ENCODE data around the gene RNU6-1. TPM values are rescaled to one million over a fixed set of nuclear protein-coding genes. Genes with fewer than 3 reads are reported as not detected.

Gene RNU6-1
- total RNA-seq, 1 donor from 2014 or later: not detected

DNA sequence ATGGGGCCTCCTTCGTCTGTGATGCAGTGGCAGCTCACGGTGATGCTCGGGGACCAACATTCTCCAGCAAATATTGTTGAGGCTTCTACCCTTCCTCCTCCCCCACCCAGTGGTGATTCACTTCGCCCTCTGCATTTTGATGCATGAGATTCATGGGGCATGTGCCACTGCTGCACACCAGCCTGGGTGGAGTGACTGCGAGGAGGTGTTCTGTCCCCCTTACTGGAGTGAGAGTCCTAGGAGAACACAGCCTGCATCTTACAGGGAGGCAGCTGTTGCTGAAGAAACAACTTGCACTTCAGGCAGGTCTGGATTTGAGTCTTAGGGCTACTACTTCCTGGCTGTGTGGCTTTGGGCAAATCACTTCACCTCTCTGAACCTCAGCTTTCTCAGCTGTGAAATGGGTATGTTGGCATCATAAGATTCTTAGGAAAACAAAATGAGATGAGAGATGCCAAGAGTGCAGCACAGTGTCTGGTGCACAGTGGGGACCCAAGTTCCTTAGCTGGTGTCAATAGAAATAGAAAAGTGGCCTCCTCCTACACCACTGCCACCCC, 24.7 kb downstream of the RNU6-1 start:
- H3K4me1 ChIP-seq: peaks cover 11% of the 10 kb centered on the region
- TF ChIP-seq EZH2 (IDR thresholded peaks at IDR 0.05) (no peak), EZH2phosphoT487 (IDR thresholded peaks at IDR 0.05) (no peak)
- TF ChIP-seq, protein P1, sequence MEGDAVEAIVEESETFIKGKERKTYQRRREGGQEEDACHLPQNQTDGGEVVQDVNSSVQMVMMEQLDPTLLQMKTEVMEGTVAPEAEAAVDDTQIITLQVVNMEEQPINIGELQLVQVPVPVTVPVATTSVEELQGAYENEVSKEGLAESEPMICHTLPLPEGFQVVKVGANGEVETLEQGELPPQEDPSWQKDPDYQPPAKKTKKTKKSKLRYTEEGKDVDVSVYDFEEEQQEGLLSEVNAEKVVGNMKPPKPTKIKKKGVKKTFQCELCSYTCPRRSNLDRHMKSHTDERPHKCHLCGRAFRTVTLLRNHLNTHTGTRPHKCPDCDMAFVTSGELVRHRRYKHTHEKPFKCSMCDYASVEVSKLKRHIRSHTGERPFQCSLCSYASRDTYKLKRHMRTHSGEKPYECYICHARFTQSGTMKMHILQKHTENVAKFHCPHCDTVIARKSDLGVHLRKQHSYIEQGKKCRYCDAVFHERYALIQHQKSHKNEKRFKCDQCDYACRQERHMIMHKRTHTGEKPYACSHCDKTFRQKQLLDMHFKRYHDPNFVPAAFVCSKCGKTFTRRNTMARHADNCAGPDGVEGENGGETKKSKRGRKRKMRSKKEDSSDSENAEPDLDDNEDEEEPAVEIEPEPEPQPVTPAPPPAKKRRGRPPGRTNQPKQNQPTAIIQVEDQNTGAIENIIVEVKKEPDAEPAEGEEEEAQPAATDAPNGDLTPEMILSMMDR (IDR thresholded peaks at IDR 0.05): no peak
- H3F3A ChIP-seq (ENCODE audit: low read depth): peaks cover 8% of the 10 kb centered on the region
- Mint-ChIP-seq H3K9me3 (peaks cover 17% of the 10 kb centered on the region), H3K27ac (no peak overlapping the region), H3K27me3 (ENCODE audit: insufficient read depth, low read depth) (peaks cover 36% of the 10 kb centered on the region), H3K36me3 (no peaks in the 10 kb centered on the region), H3K4me3 (no peak overlapping the region), H3K4me1 (peaks cover 18% of the 10 kb centered on the region)
- H3K4me3 ChIP-seq: no peak overlapping the region
- H2AFZ ChIP-seq (replicated peaks): no peak overlapping the region
- peaks cover 38% of the 10 kb centered on the region for H3K27me3 ChIP-seq
- H3K27ac ChIP-seq: no peak overlapping the region
- H3K36me3 ChIP-seq: no peaks in the 10 kb centered on the region
- peaks cover 5% of the 10 kb centered on the region for H3K9me3 ChIP-seq (ENCODE audit: low read depth)
- H3K79me2 ChIP-seq (ENCODE audit: low read depth): no peaks in the 10 kb centered on the region
- peaks cover 7% of the 10 kb centered on the region for H4K20me1 ChIP-seq (ENCODE audit: low read depth)
- H3K9ac ChIP-seq: no peak overlapping the region
- no peak overlapping the region for H3K4me2 ChIP-seq
- no peak for DNase-seq (ENCODE audit: low spot score)

DNA sequence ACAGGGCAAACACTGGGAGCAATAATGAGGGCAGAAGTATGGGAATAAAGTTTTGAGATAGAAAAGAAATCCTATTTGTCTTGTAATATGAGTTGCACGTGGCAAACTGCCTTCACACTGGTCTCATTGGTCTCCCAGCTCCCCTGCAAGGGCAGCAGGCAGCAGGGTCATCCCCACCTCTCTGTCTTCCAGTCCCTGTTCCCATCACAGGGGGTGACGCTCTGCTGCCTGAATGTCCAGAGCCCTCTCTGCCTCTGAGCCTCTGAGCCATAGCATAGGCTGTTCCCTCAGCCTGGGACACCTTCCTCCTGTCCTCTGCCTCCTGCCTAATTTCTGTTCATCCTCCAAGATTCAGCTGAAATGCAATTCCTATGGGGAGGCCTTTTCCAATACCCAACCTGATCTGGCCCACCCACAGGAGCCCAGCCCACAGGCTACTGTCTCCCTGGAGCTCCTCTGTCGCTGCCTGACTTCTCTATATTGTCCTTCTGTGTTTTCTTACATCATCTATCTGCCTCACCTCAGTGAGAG, 26.7 kb downstream of the RNU6-1 start:
- Histone ChIP-seq H3K4me2 (no peak overlapping the region), H3K9ac (no peak overlapping the region), H3K4me1 (peaks cover 9% of the 10 kb centered on the region), H3K4me3 (no peak overlapping the region), H4K20me1 (ENCODE audit: low read depth) (no peaks in the 10 kb centered on the region), H3K27ac (no peak overlapping the region), H3K27me3 (peaks cover 19% of the 10 kb centered on the region), H3F3A (ENCODE audit: low read depth) (peaks cover 8% of the 10 kb centered on the region), H2AFZ (replicated peaks) (no peak overlapping the region), H3K9me3 (ENCODE audit: low read depth) (peaks cover 5% of the 10 kb centered on the region), H3K36me3 (no peaks in the 10 kb centered on the region), H3K79me2 (ENCODE audit: low read depth) (no peaks in the 10 kb centered on the region)
- H3K36me3 Mint-ChIP-seq: peaks cover 1% of the 10 kb centered on the region
- H3K4me1 Mint-ChIP-seq: peaks cover 24% of the 10 kb centered on the region
- no peak overlapping the region for H3K4me3 Mint-ChIP-seq
- no peak overlapping the region for H3K27ac Mint-ChIP-seq
- DNase-seq (ENCODE audit: low spot score): no peak
- peaks cover 28% of the 10 kb centered on the region for H3K27me3 Mint-ChIP-seq (ENCODE audit: insufficient read depth, low read depth)
- peaks cover 15% of the 10 kb centered on the region for H3K9me3 Mint-ChIP-seq
- no peak for TF ChIP-seq EZH2phosphoT487 (IDR thresholded peaks at IDR 0.05)
- no peak for TF ChIP-seq EZH2 (IDR thresholded peaks at IDR 0.05)
- TF ChIP-seq, protein P1 (IDR thresholded peaks at IDR 0.05): no peak

- H3K36me3 Mint-ChIP-seq: peaks cover 4% of the 10 kb centered on the region
- H3K4me3 ChIP-seq: no peak overlapping the region
- H3K36me3 ChIP-seq: no peaks in the 10 kb centered on the region
- H3K9me3 Mint-ChIP-seq: peaks cover 11% of the 10 kb centered on the region
- H3K4me1 Mint-ChIP-seq: peaks cover 28% of the 10 kb centered on the region
- H3K27me3 ChIP-seq: peaks cover 9% of the 10 kb centered on the region
- no peaks in the 10 kb centered on the region for H4K20me1 ChIP-seq (ENCODE audit: low read depth)
- no peak overlapping the region for H3K27ac ChIP-seq
- H3F3A ChIP-seq (ENCODE audit: low read depth): peaks cover 8% of the 10 kb centered on the region
- peaks cover 9% of the 10 kb centered on the region for H3K4me1 ChIP-seq
- no peak for TF ChIP-seq EZH2phosphoT487 (IDR thresholded peaks at IDR 0.05)
- TF ChIP-seq, protein P1 (IDR thresholded peaks at IDR 0.05): no peak
- TF ChIP-seq EZH2 (IDR thresholded peaks at IDR 0.05): no peak
- no peak overlapping the region for H3K4me2 ChIP-seq
- peaks cover 21% of the 10 kb centered on the region for H3K27me3 Mint-ChIP-seq (ENCODE audit: insufficient read depth, low read depth)
- H3K27ac Mint-ChIP-seq: no peak overlapping the region
- no peak overlapping the region for H2AFZ ChIP-seq (replicated peaks)
- no peak for DNase-seq (ENCODE audit: low spot score)
- peaks cover 5% of the 10 kb centered on the region for H3K9me3 ChIP-seq (ENCODE audit: low read depth)
- no peak overlapping the region for H3K4me3 Mint-ChIP-seq
- H3K9ac ChIP-seq: no peak overlapping the region
- no peaks in the 10 kb centered on the region for H3K79me2 ChIP-seq (ENCODE audit: low read depth)
Measured at GRCh38 chr15:67812241-67812644, 27.6 kb downstream of the RNU6-1 start.
